Amniotic epithelial cell (primary cell): Measurements from ENCODE around the gene C17orf113.

Experiments
- DNase-seq: peaks from one replicate; pipeline ENCODE4 v3.0.0-alpha.2; 2010; ENCODE audit warnings: low read depth

C17orf113 gene

GRCh38 chr17:42050393-42051012 is at the start of gene C17orf113:
C17orf113 (minus strand) TSS chr17:42050601; CDS start chr17:42043376, 7,225 bp downstream.
- no peak for DNase-seq

GRCh38 chr17:42098730-42099399 is 48.5 kb upstream of the C17orf113 start:
- DNase-seq = no peak

GRCh38 chr17:42097691-42098631 is 47.6 kb upstream of the C17orf113 start, which contains the start of gene ZNF385C:
ZNF385C (minus strand) TSS chr17:42098473; CDS start chr17:42063056, 35,417 bp downstream.
- DNase-seq = no peak

- no peak for DNase-seq
Measured at GRCh38 chr17:42096360-42097111, 46.1 kb upstream of the C17orf113 start.

- no peak for DNase-seq
Measured at GRCh38 chr17:42094375-42095069, 44.1 kb upstream of the C17orf113 start.

- DNase-seq = no peak
Measured at GRCh38 chr17:42092939-42093338, 42.5 kb upstream of the C17orf113 start.

- no peak for DNase-seq
Measured at GRCh38 chr17:42090964-42091790, 40.8 kb upstream of the C17orf113 start.

GRCh38 chr17:42088736-42089135 is 38.3 kb upstream of the C17orf113 start:
- no peak for DNase-seq

- DNase-seq = no peak
Measured at GRCh38 chr17:42087736-42088705, 37.6 kb upstream of the C17orf113 start.

- peak; percentile 21 for DNase-seq
Measured at GRCh38 chr17:42087042-42087701, 36.8 kb upstream of the C17orf113 start.

- DNase-seq = no peak
Measured at GRCh38 chr17:42081516-42082129, 31.2 kb upstream of the C17orf113 start.

- DNase-seq = no peak
Measured at GRCh38 chr17:42079541-42079940, 29.1 kb upstream of the C17orf113 start.

GRCh38 chr17:42078396-42079043 is 28.1 kb upstream of the C17orf113 start:
- no peak for DNase-seq

- no peak for DNase-seq
Measured at GRCh38 chr17:42077755-42078154, 27.4 kb upstream of the C17orf113 start.

GRCh38 chr17:42076797-42077559 is 26.6 kb upstream of the C17orf113 start:
- DNase-seq = no peak

- DNase-seq = no peak
Measured at GRCh38 chr17:42075789-42076188, 25.4 kb upstream of the C17orf113 start.
